Kidney (tissue), 14 donors: ENCODE results near the gene PEA15. TPM values are rescaled to one million over a fixed set of nuclear protein-coding genes. Genes with fewer than 3 reads are reported as not detected.

Source experiments
- DNase-seq, 5 donors: peaks; one replicate each; pipeline ENCODE4 v3.0.0-alpha.2; 2013 to 2020
- FAIRE-seq: peaks from 2 replicates; lab custom pipeline; 2012; peaks lifted over from hg19 to GRCh38; lab: Jason Lieb, UNC
- H3K27ac ChIP-seq, 2 donors: one replicate each; pipeline ENCODE4 v1.7.0; 2013; ENCODE audit warnings: low read depth in 2 of 2, low read length in 2 of 2, inconsistent platforms in 1 of 2
- H3K27me3 ChIP-seq: one replicate; pipeline ENCODE4 v1.7.1; 2013; ENCODE audit warnings: low read length, inconsistent platforms; ENCODE audit not compliant: control insufficient read depth, insufficient read depth
- H3K36me3 ChIP-seq, 3 donors: one replicate each; pipeline versions ENCODE4 v1.7.0 to v1.7.1; 2013; ENCODE audit warnings: low read length in 3 of 3, control low read depth in 1 of 3, inconsistent platforms in 1 of 3; ENCODE audit not compliant: insufficient read depth in 3 of 3, control insufficient read depth in 2 of 3
- H3K4me1 ChIP-seq, 3 donors: one replicate each; pipeline versions ENCODE4 v1.7.0 to v1.7.1; 2013; ENCODE audit warnings: low read length in 3 of 3, inconsistent platforms in 1 of 3, low read depth in 1 of 3; ENCODE audit not compliant: control insufficient read depth in 2 of 3, insufficient read depth in 2 of 3
- H3K4me3 ChIP-seq, 3 donors: one replicate each; pipeline versions ENCODE4 v1.7.0 to v1.8.1; 2013; ENCODE audit warnings: low read length in 3 of 3, control low read depth in 1 of 3, inconsistent platforms in 1 of 3
- H3K9ac ChIP-seq, 3 donors: one replicate each; pipeline versions ENCODE4 v1.7.0 to v1.7.1; 2013; ENCODE audit warnings: low read length in 3 of 3, control low read depth in 1 of 3, inconsistent platforms in 1 of 3
- H3K9me3 ChIP-seq, 3 donors: one replicate each; pipeline versions ENCODE4 v1.7.0 to v1.7.1; 2013; ENCODE audit warnings: low read length in 3 of 3, control low read depth in 1 of 3, inconsistent platforms in 1 of 3; ENCODE audit not compliant: control insufficient read depth in 2 of 3, insufficient read depth in 1 of 3
- CTCF ChIP-seq: IDR thresholded peaks from 3 replicates; pipeline ENCODE4 v1.5.1; 2012; ENCODE audit warnings: mild to moderate bottlenecking, moderate library complexity, borderline replicate concordance; ENCODE audit not compliant: insufficient read depth; ENCODE audit errors: extremely low read depth
- intact Hi-C: fragments of 100-400 bp; cut with DNase I; formaldehyde crosslinking; loops from one replicate; pipeline ENCODE4 v1.11.1; 2022
- polyA plus RNA-seq: library from polyadenylated mRNA; stranded (reverse); fragments of 350-450 nt; fragmentation: Illumina TruSeq; extraction: RNeasy Lipid Tissue Mini Kit (QIAGEN cat#74804); gene quantifications from one replicate; pipeline ENCODE4 v1.2.3, GENCODE V29; 2014; ENCODE audit warnings: low read depth, low replicate concordance; ENCODE audit not compliant: insufficient read depth
- total RNA-seq: library from RNA; stranded (reverse); fragmentation: NEBNext Ultra II Directional; extraction: Animal tissue kit (Norgen Biotek cat#: 25700); gene quantifications from one replicate; pipeline ENCODE4 v1.2.1, GENCODE V29; 2021
- donor health status: control.
- donor health status: control.
- donor health status: control.
- donor health status: control.
- donor health status: control.
- donor health status: DM: yes; HTN: yes; CAD: no.
- donor health status: Normal renal cell carcinoma (clear cell type).

Gene PEA15
- total and polyA plus RNA-seq, 2 donors from 2014 or later = 112 to 143 TPM

- no peaks in the 10 kb centered on the region for H3K27me3 ChIP-seq
- H3K9ac ChIP-seq = no peak overlapping the region
- no peak overlapping the region for H3K4me3 ChIP-seq
- intact Hi-C loops = no loop called here
- DNase-seq = peak in 3 of 5 donors; percentile 42 to 78 (median 62)
- peaks cover 0 to 5% (median 3%) of the 10 kb centered on the region in 3 donors for H3K4me1 ChIP-seq
- peaks cover 22 to 89% (median 61%) of the 10 kb centered on the region in 3 donors for H3K36me3 ChIP-seq
- no peaks in the 10 kb centered on the region for H3K9me3 ChIP-seq
- FAIRE-seq = no peak
- TF ChIP-seq CTCF = peak; percentile 51
- peak overlapping the region in 1 of 2 donors; percentile 17 for H3K27ac ChIP-seq
Observed at GRCh38 chr1:160219062-160219929, 14.1 kb downstream of the PEA15 start.

- no peak overlapping the region for H3K4me3 ChIP-seq
- intact Hi-C loops = no loop called here
- peaks cover 0 to 5% (median 3%) of the 10 kb centered on the region in 3 donors for H3K4me1 ChIP-seq
- no peak overlapping the region for H3K27ac ChIP-seq
- H3K9ac ChIP-seq = no peak overlapping the region
- no peaks in the 10 kb centered on the region for H3K9me3 ChIP-seq
- H3K27me3 ChIP-seq = no peaks in the 10 kb centered on the region
- DNase-seq (no peak), FAIRE-seq (no peak)
- no peak for TF ChIP-seq CTCF
- peaks cover 21 to 90% (median 67%) of the 10 kb centered on the region in 3 donors for H3K36me3 ChIP-seq
Observed at GRCh38 chr1:160220301-160220700, 15.1 kb downstream of the PEA15 start.

GRCh38 chr1:160221089-160221488 lies 15.9 kb downstream of the PEA15 start:
- DNase-seq = no peak
- TF ChIP-seq CTCF = no peak
- H3K27ac ChIP-seq = no peak overlapping the region
- H3K9ac ChIP-seq = no peak overlapping the region
- H3K27me3 ChIP-seq = no peaks in the 10 kb centered on the region
- H3K9me3 ChIP-seq = no peaks in the 10 kb centered on the region
- no peak overlapping the region for H3K4me3 ChIP-seq
- FAIRE-seq = no peak
- peaks cover 19 to 90% (median 64%) of the 10 kb centered on the region in 3 donors for H3K36me3 ChIP-seq
- H3K4me1 ChIP-seq = peaks cover 0 to 5% (median 3%) of the 10 kb centered on the region in 3 donors
- intact Hi-C loops = no loop called here
